Omental fat pad (tissue), 4 donors: ENCODE measurements around the gene BHLHE41. TPM values are rescaled to one million over a fixed set of nuclear protein-coding genes. Genes with fewer than 3 reads are reported as not detected.

ENCODE experiments used
- ATAC-seq: fragments of 150-250 bp; one replicate; pipeline ENCODE4 v1.9.1; 2016; ENCODE audit warnings: mild to moderate bottlenecking, moderate library complexity; ENCODE audit not compliant: low FRiP score
- DNase-seq: peaks from one replicate; pipeline ENCODE4 v3.0.0-alpha.2; 2019; ENCODE audit warnings: low spot score
- CTCF ChIP-seq, 3 donors: fragments of 450-650 bp; IDR thresholded peaks; one replicate each; pipeline ENCODE4 v1.5.1; 2016 to 2017; ENCODE audit warnings: antibody characterized with exemption in 3 of 3, mild to moderate bottlenecking in 3 of 3, moderate library complexity in 2 of 3
- total RNA-seq, 4 donors: library from RNA; depleted of rRNA; stranded (reverse); fragments of >200 nt; gene quantifications; one replicate each; pipeline ENCODE4 v1.1.0, GENCODE V29; 2016

Gene BHLHE41
- total RNA-seq, 4 donors from 2014 or later, result 4.6 to 7.5 (median 5.2) TPM

GRCh38 chr12:26121323-26122060 is 3.3 kb downstream of the BHLHE41 start:
- DNase-seq (no peak), ATAC-seq (no peak)
- no peak for TF ChIP-seq CTCF (IDR thresholded peaks at IDR 0.05)

- no peak for DNase-seq
- ATAC-seq, result no peak
Observed at GRCh38 chr12:26120561-26121274, 4.1 kb downstream of the BHLHE41 start.

GRCh38 chr12:26119391-26119989 is 5.3 kb downstream of the BHLHE41 start:
- no peak for DNase-seq
- ATAC-seq, result no peak
- no peak for TF ChIP-seq CTCF (IDR thresholded peaks at IDR 0.05)

More at GRCh38 chr12:26120561-26121274, 4.1 kb downstream of the BHLHE41 start:
- TF ChIP-seq CTCF (IDR thresholded peaks at IDR 0.05), result no peak

- ATAC-seq (no peak), DNase-seq (no peak)
- TF ChIP-seq CTCF (IDR thresholded peaks at IDR 0.05), result no peak
Observed at GRCh38 chr12:26118308-26118707, 6.5 kb downstream of the BHLHE41 start.

- TF ChIP-seq CTCF (IDR thresholded peaks at IDR 0.05), result no peak
- DNase-seq (no peak), ATAC-seq (no peak)
Observed at GRCh38 chr12:26116829-26117715, 7.8 kb downstream of the BHLHE41 start.

- no peak for ATAC-seq
- DNase-seq, result no peak
- no peak for TF ChIP-seq CTCF (IDR thresholded peaks at IDR 0.05)
Observed at GRCh38 chr12:26114720-26115401, 10.0 kb downstream of the BHLHE41 start.
